ENCODE results near the gene ALDH3A1.

The ALDH3A1 gene

DNA sequence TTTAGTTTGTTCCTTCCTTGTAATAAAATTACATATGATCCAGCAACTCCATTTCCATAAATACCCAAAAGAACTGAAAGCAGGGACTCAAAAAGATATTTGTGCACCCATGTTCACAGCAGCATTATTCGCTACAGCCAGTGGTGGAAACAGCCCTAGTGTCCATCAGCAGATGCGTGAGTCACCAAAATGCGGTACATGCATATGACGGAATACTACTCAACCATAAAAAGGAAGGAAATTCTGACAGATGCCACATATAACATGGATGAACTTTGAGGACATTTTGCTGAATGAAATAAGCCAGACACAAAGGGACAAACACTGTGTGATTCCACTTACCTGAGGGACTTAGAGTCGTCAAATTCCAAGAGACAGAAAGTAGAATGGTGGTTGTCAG lies 22.6 kb downstream of the ALDH3A1 start:
- H3K4me1 ChIP-seq (ENCODE audit: control insufficient read depth, insufficient read depth, low read length): no peaks in the 10 kb centered on the region; the same call in 1 of the 2 replicates
- H3K9ac ChIP-seq (ENCODE audit: low read length): no peak overlapping the region
- no peaks in the 10 kb centered on the region for H3K36me3 ChIP-seq (ENCODE audit: control insufficient read depth, insufficient read depth, low read length)
- no peak overlapping the region for H3K27ac ChIP-seq (ENCODE audit: low read depth, low read length)
- no peaks in the 10 kb centered on the region for H3K9me3 ChIP-seq (ENCODE audit: control insufficient read depth, insufficient read depth, low read depth, low read length)
- no peaks in the 10 kb centered on the region for H3K27me3 ChIP-seq (ENCODE audit: control insufficient read depth, insufficient read depth, low read length)
- no peak overlapping the region for H3K4me3 ChIP-seq (ENCODE audit: low read depth, low read length)

DNA sequence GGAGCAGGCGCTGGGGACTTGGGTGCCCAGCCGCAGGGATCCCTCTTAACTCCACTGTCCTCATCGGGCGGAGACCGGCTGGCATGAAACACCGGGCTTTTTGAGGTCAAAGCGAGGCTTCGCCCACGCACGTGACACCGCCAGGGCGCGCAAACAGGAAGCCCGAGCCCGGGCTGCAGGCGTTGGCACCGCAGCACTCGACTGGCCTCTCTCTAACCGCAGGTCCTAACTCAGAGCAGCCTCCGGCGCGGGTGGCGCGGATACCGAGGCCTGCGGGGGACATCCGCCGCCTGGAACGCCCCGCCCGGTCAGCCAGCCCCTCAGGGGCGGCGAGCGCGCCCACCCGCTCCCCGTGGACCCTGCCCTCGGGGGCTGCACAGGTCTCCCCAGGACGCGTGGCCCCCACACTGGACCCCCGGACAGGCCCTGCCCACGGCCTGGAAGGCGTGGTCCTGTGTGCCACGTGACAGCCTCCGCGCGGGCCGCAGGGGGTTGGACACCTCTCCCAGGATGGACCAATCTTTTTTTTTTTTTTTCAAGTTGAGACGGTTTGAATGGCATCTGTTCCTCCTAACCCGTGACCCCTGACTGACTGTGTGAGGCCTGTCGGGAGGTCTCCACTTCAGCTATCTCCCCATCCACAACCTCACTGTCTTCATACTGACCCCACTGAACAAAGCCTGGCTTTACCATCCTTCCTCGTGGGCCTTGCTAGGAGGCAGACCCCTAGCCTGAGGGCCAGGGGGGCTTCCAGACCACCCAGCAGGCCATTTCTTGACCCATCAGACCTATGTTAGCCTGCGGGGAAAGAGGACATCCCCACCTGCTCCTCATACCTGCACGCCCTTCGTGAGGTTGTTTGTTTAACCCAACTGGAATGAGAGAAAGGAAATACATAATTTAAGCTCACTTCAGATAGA lies 23.3 kb downstream of the ALDH3A1 start:
- H3K27ac ChIP-seq (ENCODE audit: low read depth, low read length): no peak overlapping the region
- H3K36me3 ChIP-seq (ENCODE audit: control insufficient read depth, insufficient read depth, low read length): no peaks in the 10 kb centered on the region

DNA sequence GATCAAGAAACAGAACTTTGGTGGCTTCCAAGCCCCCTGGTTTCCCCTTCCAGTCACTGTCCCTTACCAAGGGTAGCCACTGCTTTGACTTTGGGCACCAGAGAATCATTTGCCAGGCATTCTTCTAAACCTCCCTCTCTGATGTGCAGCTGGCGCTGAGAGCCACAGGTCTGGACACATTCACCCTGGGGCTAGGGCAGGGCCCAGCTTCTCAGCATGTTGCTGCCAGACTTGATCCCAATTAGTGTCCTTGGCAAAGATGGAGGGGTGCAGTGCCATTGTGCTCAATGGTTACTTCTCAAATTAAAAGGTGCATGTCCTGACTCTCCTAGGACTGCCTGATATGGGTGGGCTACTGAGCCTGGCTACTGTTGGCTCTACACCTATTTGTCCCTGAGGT lies 24.1 kb downstream of the ALDH3A1 start:
- no peaks in the 10 kb centered on the region for H3K36me3 ChIP-seq (ENCODE audit: control insufficient read depth, insufficient read depth, low read length)
- no peak overlapping the region for H3K27ac ChIP-seq (ENCODE audit: low read depth, low read length)
- no peak overlapping the region for H3K4me3 ChIP-seq (ENCODE audit: low read depth, low read length)
- H3K4me1 ChIP-seq (ENCODE audit: control insufficient read depth, insufficient read depth, low read length): no peaks in the 10 kb centered on the region; the same call in 1 of the 2 replicates
- H3K27me3 ChIP-seq (ENCODE audit: control insufficient read depth, insufficient read depth, low read length): no peaks in the 10 kb centered on the region
- no peak overlapping the region for H3K9ac ChIP-seq (ENCODE audit: low read length)
- H3K9me3 ChIP-seq (ENCODE audit: control insufficient read depth, insufficient read depth, low read depth, low read length): no peaks in the 10 kb centered on the region

More for the DNA sequence above, 23.3 kb downstream of the ALDH3A1 start:
- Histone ChIP-seq H3K4me1 (ENCODE audit: control insufficient read depth, insufficient read depth, low read length) (no peaks in the 10 kb centered on the region; the same call in 1 of the 2 replicates), H3K27me3 (ENCODE audit: control insufficient read depth, insufficient read depth, low read length) (no peaks in the 10 kb centered on the region), H3K9ac (ENCODE audit: low read length) (no peak overlapping the region), H3K9me3 (ENCODE audit: control insufficient read depth, insufficient read depth, low read depth, low read length) (no peaks in the 10 kb centered on the region), H3K4me3 (ENCODE audit: low read depth, low read length) (no peak overlapping the region)

DNA sequence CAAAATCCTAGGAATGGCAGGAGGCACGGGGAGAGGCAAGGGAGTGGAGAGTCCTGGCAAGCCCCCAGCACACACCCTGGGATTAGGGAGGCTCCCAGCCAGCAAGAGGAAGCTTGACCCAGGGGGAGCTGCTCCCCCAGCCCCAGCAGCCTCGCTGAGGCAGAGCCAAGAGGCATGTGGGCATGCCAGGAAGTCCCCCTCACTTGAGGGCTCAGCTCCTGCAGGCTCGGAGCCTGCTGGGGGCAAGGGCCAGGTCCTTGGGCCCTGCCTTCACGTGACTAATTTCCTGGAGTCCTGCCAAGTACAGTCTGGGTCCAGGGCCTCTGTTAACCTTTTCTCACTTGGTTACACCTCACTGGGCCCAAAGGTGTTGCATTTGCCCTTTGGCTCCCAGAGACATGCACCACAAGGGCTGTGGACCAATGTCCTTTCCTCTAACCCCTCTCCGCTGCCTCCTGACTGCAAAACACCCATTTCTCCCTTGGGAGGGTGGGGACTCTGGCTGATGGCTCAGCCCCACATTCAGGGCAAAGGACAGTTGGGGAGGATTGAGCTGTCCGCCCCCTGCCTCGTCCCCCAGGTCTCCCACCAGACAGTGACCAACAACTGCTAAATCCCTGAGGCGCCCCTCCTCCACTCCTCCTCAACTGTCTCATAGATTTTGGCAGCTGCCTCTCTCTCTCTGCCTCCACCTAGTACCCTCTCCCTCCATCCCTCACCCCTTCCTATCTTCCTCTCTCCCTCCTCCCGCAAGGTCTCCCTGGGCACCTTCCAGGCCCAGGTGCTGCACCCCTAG lies 27.3 kb downstream of the ALDH3A1 start:
- H3K4me3 ChIP-seq (ENCODE audit: low read depth, low read length): no peak overlapping the region
- no peaks in the 10 kb centered on the region for H3K9me3 ChIP-seq (ENCODE audit: control insufficient read depth, insufficient read depth, low read depth, low read length)
- no peaks in the 10 kb centered on the region for H3K36me3 ChIP-seq (ENCODE audit: control insufficient read depth, insufficient read depth, low read length)
- no peak overlapping the region for H3K9ac ChIP-seq (ENCODE audit: low read length)
- no peak overlapping the region for H3K27ac ChIP-seq (ENCODE audit: low read depth, low read length)
- no peaks in the 10 kb centered on the region for H3K27me3 ChIP-seq (ENCODE audit: control insufficient read depth, insufficient read depth, low read length)
- peaks cover 14% of the 10 kb centered on the region; the same call in 1 of the 2 replicates for H3K4me1 ChIP-seq (ENCODE audit: control insufficient read depth, insufficient read depth, low read length)

DNA sequence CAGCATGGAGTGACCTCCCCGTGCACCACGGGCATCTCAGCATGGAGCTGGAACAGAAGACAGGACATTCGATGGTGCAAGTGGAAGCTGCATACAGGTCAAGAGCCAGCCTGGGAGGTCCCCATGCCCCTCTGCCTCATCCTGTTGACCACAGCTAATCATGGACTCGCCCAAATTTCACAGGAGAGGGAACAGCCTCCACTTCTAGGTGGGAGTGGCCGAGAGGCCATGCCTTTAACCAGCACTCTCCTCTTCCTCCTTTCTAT lies 28.0 kb downstream of the ALDH3A1 start:
- Histone ChIP-seq H3K4me3 (ENCODE audit: low read depth, low read length) (no peak overlapping the region), H3K36me3 (ENCODE audit: control insufficient read depth, insufficient read depth, low read length) (no peaks in the 10 kb centered on the region), H3K9me3 (ENCODE audit: control insufficient read depth, insufficient read depth, low read depth, low read length) (no peaks in the 10 kb centered on the region), H3K9ac (ENCODE audit: low read length) (no peak overlapping the region), H3K27me3 (ENCODE audit: control insufficient read depth, insufficient read depth, low read length) (no peaks in the 10 kb centered on the region), H3K4me1 (ENCODE audit: control insufficient read depth, insufficient read depth, low read length) (peaks cover 14% of the 10 kb centered on the region; the same call in 1 of the 2 replicates), H3K27ac (ENCODE audit: low read depth, low read length) (no peak overlapping the region)

DNA sequence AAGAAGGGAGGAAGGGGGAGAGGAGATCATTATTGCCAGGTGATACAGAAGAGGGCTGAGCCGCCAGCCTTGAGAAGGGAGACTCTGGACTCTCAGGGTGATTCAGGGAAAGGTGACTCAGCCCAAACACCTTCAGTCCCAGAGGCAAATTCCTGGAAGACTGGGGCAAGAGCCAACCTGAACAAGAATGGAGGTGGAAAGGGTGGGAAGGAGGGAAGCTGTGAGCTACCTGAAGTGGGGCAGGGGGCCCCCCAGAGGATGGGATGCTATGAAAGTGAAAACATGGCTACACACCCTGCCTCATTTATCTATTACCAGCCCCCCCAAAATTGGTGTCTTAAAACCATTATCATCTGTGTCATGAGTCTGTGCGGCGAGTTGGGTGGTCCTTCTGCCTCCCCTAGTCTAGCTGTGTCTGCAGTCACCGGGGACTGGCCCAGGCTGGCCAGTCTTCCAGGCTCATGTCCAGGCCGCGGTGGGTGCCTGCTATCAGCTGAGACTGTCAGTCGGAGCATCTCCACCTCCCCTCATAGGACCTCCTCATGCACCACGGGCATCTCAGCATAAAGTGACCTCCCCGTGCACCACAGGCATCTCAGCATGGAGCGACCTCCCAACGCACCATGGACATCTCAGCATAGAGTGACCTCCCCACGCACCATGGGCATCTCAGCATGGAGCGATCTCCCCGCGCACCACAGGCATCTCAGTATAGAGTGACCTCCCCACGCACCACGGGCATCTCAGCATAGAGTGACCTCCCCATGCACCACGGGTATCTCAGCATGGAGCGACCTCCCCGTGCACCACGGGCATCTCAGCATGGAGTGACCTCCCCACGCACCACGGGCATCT lies 28.5 kb downstream of the ALDH3A1 start:
- H3K36me3 ChIP-seq (ENCODE audit: control insufficient read depth, insufficient read depth, low read length): no peaks in the 10 kb centered on the region
- no peaks in the 10 kb centered on the region for H3K27me3 ChIP-seq (ENCODE audit: control insufficient read depth, insufficient read depth, low read length)
- no peaks in the 10 kb centered on the region for H3K9me3 ChIP-seq (ENCODE audit: control insufficient read depth, insufficient read depth, low read depth, low read length)
- no peak overlapping the region for H3K27ac ChIP-seq (ENCODE audit: low read depth, low read length)
- H3K9ac ChIP-seq (ENCODE audit: low read length): no peak overlapping the region
- peaks cover 14% of the 10 kb centered on the region; the same call in 1 of the 2 replicates for H3K4me1 ChIP-seq (ENCODE audit: control insufficient read depth, insufficient read depth, low read length)
- no peak overlapping the region for H3K4me3 ChIP-seq (ENCODE audit: low read depth, low read length)

DNA sequence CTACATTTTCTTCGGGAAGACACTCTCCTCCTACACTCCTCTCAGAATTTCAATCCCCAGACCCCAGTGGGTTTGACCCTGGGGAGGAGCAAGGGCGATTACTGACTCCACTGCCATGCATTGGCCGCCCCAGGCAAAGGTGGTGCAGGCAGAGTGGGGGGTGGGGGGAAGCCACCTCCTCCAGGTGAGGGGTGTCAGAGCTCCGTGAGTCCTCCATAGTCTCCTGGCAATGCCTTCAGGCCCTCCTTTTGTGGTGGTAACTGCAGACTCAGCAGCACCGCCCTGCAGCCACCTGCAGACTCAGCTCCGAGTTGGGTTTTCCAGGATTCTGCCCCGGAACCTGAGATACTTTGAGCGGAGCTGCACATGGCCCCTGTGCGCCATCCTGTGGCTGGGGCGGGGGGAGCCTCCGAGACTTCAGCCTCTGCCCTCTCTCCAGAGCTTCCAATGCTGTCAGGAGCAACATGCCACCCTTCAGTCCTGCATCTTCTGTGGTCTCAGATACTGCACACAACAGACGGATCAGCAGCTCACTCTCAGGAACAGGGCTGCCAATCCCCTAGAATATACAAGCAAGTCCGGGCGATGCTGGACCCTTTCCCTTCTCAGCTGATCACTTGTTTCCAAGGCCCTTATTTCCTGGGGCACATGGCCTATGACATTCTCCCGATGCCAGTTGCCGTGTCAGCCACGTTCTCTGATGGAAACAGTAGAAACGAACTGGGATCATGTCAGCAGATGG lies 29.3 kb downstream of the ALDH3A1 start:
- H3K4me3 ChIP-seq (ENCODE audit: low read depth, low read length): no peak overlapping the region
- H3K9me3 ChIP-seq (ENCODE audit: control insufficient read depth, insufficient read depth, low read depth, low read length): no peaks in the 10 kb centered on the region
- H3K9ac ChIP-seq (ENCODE audit: low read length): no peak overlapping the region
- H3K27me3 ChIP-seq (ENCODE audit: control insufficient read depth, insufficient read depth, low read length): no peaks in the 10 kb centered on the region
- peaks cover 14% of the 10 kb centered on the region; the same call in 1 of the 2 replicates for H3K4me1 ChIP-seq (ENCODE audit: control insufficient read depth, insufficient read depth, low read length)
- H3K36me3 ChIP-seq (ENCODE audit: control insufficient read depth, insufficient read depth, low read length): no peaks in the 10 kb centered on the region
- H3K27ac ChIP-seq (ENCODE audit: low read depth, low read length): no peak overlapping the region

DNA sequence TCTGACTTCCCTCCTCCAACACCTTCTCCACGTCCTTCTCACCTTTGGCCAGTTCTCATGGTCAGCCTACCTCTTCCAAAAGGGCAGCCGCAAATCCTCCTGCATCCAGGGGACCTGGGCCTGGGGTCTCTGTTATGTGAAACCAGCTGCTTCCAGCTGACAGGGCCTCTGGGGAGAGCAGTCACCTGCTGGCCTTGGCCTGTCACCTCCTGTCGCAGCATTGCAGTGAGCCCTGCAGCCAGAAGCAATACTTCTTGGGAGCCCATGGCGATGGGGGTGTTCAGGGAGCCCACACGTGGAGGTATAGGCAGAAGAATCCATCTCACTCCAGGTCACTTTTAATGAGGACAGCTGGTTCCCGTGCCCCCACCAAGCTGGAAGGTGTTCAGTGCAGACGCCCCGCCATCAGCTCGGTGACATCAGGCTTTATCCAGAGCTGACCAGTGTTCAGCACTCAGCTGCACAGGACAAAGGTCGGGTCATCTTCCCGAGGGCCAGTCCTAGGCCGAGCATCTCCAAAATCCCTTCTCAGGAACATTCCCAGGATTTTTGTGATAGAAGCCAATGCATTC lies 30.0 kb downstream of the ALDH3A1 start:
- peaks cover 14% of the 10 kb centered on the region; the same call in 1 of the 2 replicates for H3K4me1 ChIP-seq (ENCODE audit: control insufficient read depth, insufficient read depth, low read length)
- no peaks in the 10 kb centered on the region for H3K9me3 ChIP-seq (ENCODE audit: control insufficient read depth, insufficient read depth, low read depth, low read length)
- no peaks in the 10 kb centered on the region for H3K36me3 ChIP-seq (ENCODE audit: control insufficient read depth, insufficient read depth, low read length)
- H3K27me3 ChIP-seq (ENCODE audit: control insufficient read depth, insufficient read depth, low read length): no peaks in the 10 kb centered on the region
- no peak overlapping the region for H3K27ac ChIP-seq (ENCODE audit: low read depth, low read length)
- no peak overlapping the region for H3K4me3 ChIP-seq (ENCODE audit: low read depth, low read length)
- no peak overlapping the region for H3K9ac ChIP-seq (ENCODE audit: low read length)

DNA sequence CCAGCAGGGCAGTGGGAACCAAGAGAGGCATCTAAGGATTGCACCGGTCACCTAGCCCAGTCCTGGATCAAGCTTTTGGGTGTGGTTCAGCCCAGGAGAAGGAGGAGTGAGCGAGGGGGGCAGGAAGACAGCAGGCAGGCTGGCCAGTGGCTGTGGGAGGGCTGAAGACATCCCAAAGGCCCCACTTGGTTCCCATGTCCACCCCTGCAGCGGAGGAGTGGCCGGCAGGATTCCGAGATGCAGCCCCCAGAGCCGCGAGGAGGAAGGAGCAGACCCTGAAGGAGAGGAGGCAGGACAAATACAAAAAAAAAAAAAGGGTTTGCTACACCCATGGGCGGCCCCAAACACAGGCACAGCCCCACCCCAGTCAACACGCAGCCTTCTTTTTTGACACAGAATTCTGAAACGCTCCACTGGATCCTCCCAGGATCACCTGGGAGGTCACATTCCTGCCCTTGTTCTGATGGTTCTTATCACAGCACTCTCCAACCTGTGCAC lies 30.6 kb downstream of the ALDH3A1 start:
- H3K9me3 ChIP-seq (ENCODE audit: control insufficient read depth, insufficient read depth, low read depth, low read length): no peaks in the 10 kb centered on the region
- no peaks in the 10 kb centered on the region for H3K27me3 ChIP-seq (ENCODE audit: control insufficient read depth, insufficient read depth, low read length)
- no peak overlapping the region for H3K27ac ChIP-seq (ENCODE audit: low read depth, low read length)
- no peak overlapping the region for H3K9ac ChIP-seq (ENCODE audit: low read length)
- no peak overlapping the region for H3K4me3 ChIP-seq (ENCODE audit: low read depth, low read length)
- peaks cover 16% of the 10 kb centered on the region; the same call in 1 of the 2 replicates for H3K4me1 ChIP-seq (ENCODE audit: control insufficient read depth, insufficient read depth, low read length)
- H3K36me3 ChIP-seq (ENCODE audit: control insufficient read depth, insufficient read depth, low read length): no peaks in the 10 kb centered on the region

DNA sequence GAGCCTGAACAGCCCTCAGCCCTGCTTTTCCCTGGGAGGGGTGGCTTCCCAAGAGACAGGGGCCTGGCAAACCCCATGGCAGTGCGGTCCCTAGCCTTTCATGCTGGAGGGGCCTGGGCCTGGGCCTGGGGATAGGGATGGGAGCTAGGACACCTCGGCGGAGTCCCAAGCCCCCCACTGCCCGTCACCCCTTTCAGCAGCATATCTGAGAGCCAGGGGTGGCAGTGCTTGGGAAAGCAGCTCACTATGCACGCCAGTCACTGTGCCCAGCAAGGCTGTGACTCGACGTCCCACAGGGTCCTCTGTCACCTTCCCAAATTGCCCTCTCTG lies 31.1 kb downstream of the ALDH3A1 start:
- H3K9ac ChIP-seq (ENCODE audit: low read length): no peak overlapping the region
- no peaks in the 10 kb centered on the region for H3K36me3 ChIP-seq (ENCODE audit: control insufficient read depth, insufficient read depth, low read length)
- H3K4me1 ChIP-seq (ENCODE audit: control insufficient read depth, insufficient read depth, low read length): peaks cover 16% of the 10 kb centered on the region; the same call in 1 of the 2 replicates
- no peaks in the 10 kb centered on the region for H3K27me3 ChIP-seq (ENCODE audit: control insufficient read depth, insufficient read depth, low read length)
- H3K4me3 ChIP-seq (ENCODE audit: low read depth, low read length): no peak overlapping the region
- H3K27ac ChIP-seq (ENCODE audit: low read depth, low read length): no peak overlapping the region
- H3K9me3 ChIP-seq (ENCODE audit: control insufficient read depth, insufficient read depth, low read depth, low read length): no peaks in the 10 kb centered on the region
